Osteocyte (in vitro differentiated cells): ENCODE data around the gene HLTF. TPM values are rescaled to one million over a fixed set of nuclear protein-coding genes. Genes with fewer than 3 reads are reported as not detected.
A peak's percentile ranks its signal among the peaks of the same experiment; 100 is the strongest.

Experiments
- DNase-seq: peaks from one replicate; pipeline ENCODE4 v3.0.0; 2021; ENCODE audit warnings: mixed read lengths; ENCODE audit not compliant: unreplicated experiment; ENCODE audit errors: extremely low spot score
- H3K27ac Mint-ChIP-seq: one replicate; pipeline ENCODE4 v1.8.0; 2021; ENCODE audit warnings: mild to moderate bottlenecking, mixed read lengths; ENCODE audit not compliant: unreplicated experiment
- H3K27me3 Mint-ChIP-seq: one replicate; pipeline ENCODE4 v1.8.0; 2021; ENCODE audit warnings: mixed read lengths; ENCODE audit not compliant: unreplicated experiment
- H3K36me3 Mint-ChIP-seq: one replicate; pipeline ENCODE4 v1.8.0; 2021; ENCODE audit warnings: mixed read lengths; ENCODE audit not compliant: unreplicated experiment
- H3K4me1 Mint-ChIP-seq: one replicate; pipeline ENCODE4 v1.8.0; 2021; ENCODE audit warnings: mixed read lengths; ENCODE audit not compliant: unreplicated experiment
- H3K4me3 Mint-ChIP-seq: one replicate; pipeline ENCODE4 v1.8.0; 2021; ENCODE audit warnings: mild to moderate bottlenecking, moderate library complexity, mixed read lengths; ENCODE audit not compliant: unreplicated experiment
- H3K9me3 Mint-ChIP-seq: one replicate; pipeline ENCODE4 v1.8.0; 2021; ENCODE audit warnings: mixed read lengths; ENCODE audit not compliant: unreplicated experiment
- CTCF ChIP-seq: fragments of 200-600 bp; sonication (generic); IDR thresholded peaks from 2 replicates; pipeline ENCODE4 v1.5.0; 2021; ENCODE audit warnings: antibody characterized with exemption, mild to moderate bottlenecking, moderate library complexity
- total RNA-seq: library from RNA; stranded (reverse); gene quantifications from 2 replicates; pipeline ENCODE4 v1.2.1, GENCODE V29; 2021

HLTF gene
- total RNA-seq, 1 donor from 2014 or later = 29.2 TPM

- no peak for TF ChIP-seq CTCF
- DNase-seq = no peak
- Mint-ChIP-seq H3K4me1 (no peaks in the 10 kb centered on the region), H3K27me3 (no peaks in the 10 kb centered on the region), H3K9me3 (no peaks in the 10 kb centered on the region), H3K4me3 (no peak overlapping the region), H3K36me3 (peaks cover 63% of the 10 kb centered on the region), H3K27ac (no peak overlapping the region)
Measured at GRCh38 chr3:149055575-149055974, 30.8 kb downstream of the HLTF start.

GRCh38 chr3:149044339-149045083 is 41.8 kb downstream of the HLTF start:
- H3K4me1 Mint-ChIP-seq = peaks cover 25% of the 10 kb centered on the region
- H3K4me3 Mint-ChIP-seq = no peak overlapping the region
- TF ChIP-seq CTCF = no peak
- no peaks in the 10 kb centered on the region for H3K27me3 Mint-ChIP-seq
- peak overlapping the region; percentile 27 for H3K27ac Mint-ChIP-seq
- no peak for DNase-seq
- H3K9me3 Mint-ChIP-seq = no peaks in the 10 kb centered on the region
- peaks cover 38% of the 10 kb centered on the region for H3K36me3 Mint-ChIP-seq

GRCh38 chr3:149042789-149043386 is 43.4 kb downstream of the HLTF start:
- H3K9me3 Mint-ChIP-seq = no peaks in the 10 kb centered on the region
- DNase-seq = no peak
- H3K27ac Mint-ChIP-seq = peak overlapping the region; percentile 94
- H3K36me3 Mint-ChIP-seq = peaks cover 32% of the 10 kb centered on the region
- peaks cover 25% of the 10 kb centered on the region for H3K4me1 Mint-ChIP-seq
- peak overlapping the region; percentile 39 for H3K4me3 Mint-ChIP-seq
- no peak for TF ChIP-seq CTCF
- no peaks in the 10 kb centered on the region for H3K27me3 Mint-ChIP-seq

- Mint-ChIP-seq H3K27ac (no peak overlapping the region), H3K4me1 (peaks cover 16% of the 10 kb centered on the region), H3K9me3 (no peaks in the 10 kb centered on the region), H3K4me3 (no peak overlapping the region), H3K27me3 (no peaks in the 10 kb centered on the region), H3K36me3 (peaks cover 22% of the 10 kb centered on the region)
- no peak for DNase-seq
- no peak for TF ChIP-seq CTCF
Measured at GRCh38 chr3:149038322-149038721, 48.0 kb downstream of the HLTF start.

GRCh38 chr3:149037684-149038083 is 48.6 kb downstream of the HLTF start:
- H3K4me3 Mint-ChIP-seq = no peak overlapping the region
- no peak overlapping the region for H3K27ac Mint-ChIP-seq
- no peak for TF ChIP-seq CTCF
- DNase-seq = no peak
- peaks cover 10% of the 10 kb centered on the region for H3K4me1 Mint-ChIP-seq
- H3K27me3 Mint-ChIP-seq = no peaks in the 10 kb centered on the region
- no peaks in the 10 kb centered on the region for H3K9me3 Mint-ChIP-seq
- peaks cover 26% of the 10 kb centered on the region for H3K36me3 Mint-ChIP-seq
